ENCODE results near the gene PDCD2L. TPM values are rescaled to one million over a fixed set of nuclear protein-coding genes. Genes with fewer than 3 reads are reported as not detected.

The PDCD2L gene
- polyA plus RNA-seq, 4 donors, result 3.1 to 12.0 (median 6.8) TPM

DNA sequence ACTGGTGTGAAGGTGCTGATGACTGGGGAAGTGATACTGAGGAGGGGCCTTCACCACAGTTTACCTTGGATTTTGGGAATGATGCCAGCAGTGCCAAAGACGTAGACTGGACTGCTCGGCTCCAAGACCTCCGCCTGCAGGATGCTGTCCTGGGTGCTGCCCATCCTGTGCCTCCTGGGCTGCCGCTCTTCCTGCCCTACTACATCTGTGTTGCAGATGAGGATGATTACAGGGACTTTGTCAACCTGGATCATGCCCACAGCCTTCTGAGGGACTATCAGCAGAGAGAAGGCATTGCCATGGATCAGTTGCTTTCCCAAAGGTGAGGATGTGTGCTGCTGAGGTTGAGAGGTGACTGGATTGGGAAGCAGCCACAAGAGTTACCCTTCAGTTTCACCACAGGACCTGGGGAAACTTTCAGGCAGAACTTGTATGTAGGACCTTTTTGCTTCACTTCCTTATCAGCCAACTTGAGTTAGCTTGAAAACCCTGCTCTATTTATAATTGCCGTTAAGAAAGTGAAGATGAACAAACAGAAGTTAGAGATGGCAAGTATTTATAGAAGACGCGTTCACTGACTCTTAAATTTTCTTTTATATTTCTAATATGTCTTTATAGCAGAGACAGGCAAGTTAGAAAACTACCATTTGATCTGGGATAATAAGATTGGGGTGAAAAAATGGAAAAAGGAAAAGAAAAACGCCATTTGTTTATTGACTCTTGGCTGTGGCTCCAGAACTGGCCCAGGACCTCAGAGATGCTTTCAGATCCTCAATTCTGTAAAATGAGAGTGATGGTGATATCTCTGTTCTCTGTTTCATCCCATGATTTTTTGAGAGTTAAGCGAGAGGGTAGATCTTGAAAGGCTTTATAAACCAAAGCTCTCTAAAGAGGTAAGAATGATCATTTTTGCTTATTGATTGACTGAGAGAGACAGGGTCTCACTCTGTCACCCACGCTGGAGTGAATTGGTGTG, 5.3 kb downstream of the PDCD2L start:
- DNase-seq (no peak), FAIRE-seq (no peak)
- no peak overlapping the region for H3K4me3 ChIP-seq (ENCODE audit: low read depth in 1 of 3, low read length in 3 of 3)
- H3K27ac ChIP-seq (ENCODE audit: low read depth in 1 of 3, low read length in 2 of 3), result no peak overlapping the region
- H3K36me3 ChIP-seq (ENCODE audit: control insufficient read depth in 3 of 3, insufficient read depth in 2 of 3, low read depth in 1 of 3, low read length in 3 of 3), result peaks cover 2 to 29% (median 2%) of the 10 kb centered on the region in 3 donors
- H3K27me3 ChIP-seq (ENCODE audit: control insufficient read depth in 3 of 3, insufficient read depth in 3 of 3, low read length in 3 of 3), result no peaks in the 10 kb centered on the region
- H3K4me1 ChIP-seq (ENCODE audit: control insufficient read depth in 3 of 3, insufficient read depth in 2 of 3, low read depth in 1 of 3, low read length in 2 of 3), result no peaks in the 10 kb centered on the region
- H3K9me3 ChIP-seq (ENCODE audit: control insufficient read depth in 2 of 2, insufficient read depth in 1 of 2, low read depth in 1 of 2, low read length in 1 of 2), result no peaks in the 10 kb centered on the region
- 87 to 89% (median 88%) methylated on average over 10 of the region's 10 CpGs for WGBS, 3 donors

DNA sequence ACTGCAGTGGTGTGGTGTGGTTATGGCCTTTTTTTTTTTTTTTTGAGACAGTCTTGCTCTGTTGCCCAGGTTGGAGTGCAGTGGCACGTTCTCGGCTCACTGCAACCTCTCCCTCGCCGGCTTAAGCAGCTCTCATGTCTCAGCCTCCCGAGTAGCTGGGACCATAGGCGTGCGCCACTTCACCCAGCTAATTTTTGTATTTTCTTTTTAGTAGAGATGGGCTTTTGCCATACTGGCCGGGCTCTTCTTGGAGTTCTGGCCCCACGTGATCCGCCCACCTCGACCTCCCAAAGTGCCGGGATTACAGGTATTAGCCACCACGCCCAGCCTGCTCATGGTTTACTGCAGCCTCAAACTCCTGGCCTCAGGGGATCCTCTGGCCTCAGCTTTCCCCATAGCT, 7.0 kb downstream of the PDCD2L start:
- no peak for FAIRE-seq
- no peak for DNase-seq
- WGBS, 3 donors, result 97 to 99% (median 98%) methylated on average over 13 of the region's 13 CpGs
- no peaks in the 10 kb centered on the region for H3K27me3 ChIP-seq (ENCODE audit: control insufficient read depth in 3 of 3, insufficient read depth in 3 of 3, low read length in 3 of 3)
- H3K36me3 ChIP-seq (ENCODE audit: control insufficient read depth in 3 of 3, insufficient read depth in 2 of 3, low read depth in 1 of 3, low read length in 3 of 3), result peaks cover 2 to 43% (median 2%) of the 10 kb centered on the region in 3 donors
- H3K9me3 ChIP-seq (ENCODE audit: control insufficient read depth in 2 of 2, insufficient read depth in 1 of 2, low read depth in 1 of 2, low read length in 1 of 2), result no peaks in the 10 kb centered on the region
- H3K4me3 ChIP-seq (ENCODE audit: low read depth in 1 of 3, low read length in 3 of 3), result no peak overlapping the region
- H3K4me1 ChIP-seq (ENCODE audit: control insufficient read depth in 3 of 3, insufficient read depth in 2 of 3, low read depth in 1 of 3, low read length in 2 of 3), result no peaks in the 10 kb centered on the region
- H3K27ac ChIP-seq (ENCODE audit: low read depth in 1 of 3, low read length in 2 of 3), result no peak overlapping the region

GRCh38 chr19:34416021-34416545, 11.9 kb downstream of the PDCD2L start:
- Histone ChIP-seq H3K4me1 (ENCODE audit: control insufficient read depth in 3 of 3, insufficient read depth in 2 of 3, low read depth in 1 of 3, low read length in 2 of 3) (no peaks in the 10 kb centered on the region), H3K27me3 (ENCODE audit: control insufficient read depth in 3 of 3, insufficient read depth in 3 of 3, low read length in 3 of 3) (no peaks in the 10 kb centered on the region), H3K27ac (ENCODE audit: low read depth in 1 of 3, low read length in 2 of 3) (no peak overlapping the region), H3K9me3 (ENCODE audit: control insufficient read depth in 2 of 2, insufficient read depth in 1 of 2, low read depth in 1 of 2, low read length in 1 of 2) (no peaks in the 10 kb centered on the region), H3K4me3 (ENCODE audit: low read depth in 1 of 3, low read length in 3 of 3) (no peak overlapping the region), H3K36me3 (ENCODE audit: control insufficient read depth in 3 of 3, insufficient read depth in 2 of 3, low read depth in 1 of 3, low read length in 3 of 3) (peaks cover 0 to 34% (median 2%) of the 10 kb centered on the region in 3 donors)
- no peak for DNase-seq
- FAIRE-seq, result no peak
- 90 to 97% (median 92%) methylated on average over 7 of the region's 7 CpGs for WGBS, 3 donors

- Histone ChIP-seq H3K4me1 (ENCODE audit: control insufficient read depth in 3 of 3, insufficient read depth in 2 of 3, low read depth in 1 of 3, low read length in 2 of 3) (no peaks in the 10 kb centered on the region), H3K4me3 (ENCODE audit: low read depth in 1 of 3, low read length in 3 of 3) (no peak overlapping the region), H3K27ac (ENCODE audit: low read depth in 1 of 3, low read length in 2 of 3) (no peak overlapping the region), H3K9me3 (ENCODE audit: control insufficient read depth in 2 of 2, insufficient read depth in 1 of 2, low read depth in 1 of 2, low read length in 1 of 2) (no peaks in the 10 kb centered on the region), H3K36me3 (ENCODE audit: control insufficient read depth in 3 of 3, insufficient read depth in 2 of 3, low read depth in 1 of 3, low read length in 3 of 3) (peaks cover 0 to 30% (median 0%) of the 10 kb centered on the region in 3 donors), H3K27me3 (ENCODE audit: control insufficient read depth in 3 of 3, insufficient read depth in 3 of 3, low read length in 3 of 3) (no peaks in the 10 kb centered on the region)
- WGBS, 3 donors, result 97 to 98% (median 98%) methylated on average over 4 of the region's 4 CpGs
- DNase-seq (no peak), FAIRE-seq (no peak)
Observed at GRCh38 chr19:34418300-34418699, 14.1 kb downstream of the PDCD2L start.

- H3K36me3 ChIP-seq (ENCODE audit: control insufficient read depth in 3 of 3, insufficient read depth in 2 of 3, low read depth in 1 of 3, low read length in 3 of 3), result peaks cover 0 to 17% (median 0%) of the 10 kb centered on the region in 3 donors
- H3K27ac ChIP-seq (ENCODE audit: low read depth in 1 of 3, low read length in 2 of 3), result no peak overlapping the region
- H3K9me3 ChIP-seq (ENCODE audit: control insufficient read depth in 2 of 2, insufficient read depth in 1 of 2, low read depth in 1 of 2, low read length in 1 of 2), result no peaks in the 10 kb centered on the region
- no peaks in the 10 kb centered on the region for H3K27me3 ChIP-seq (ENCODE audit: control insufficient read depth in 3 of 3, insufficient read depth in 3 of 3, low read length in 3 of 3)
- DNase-seq (no peak), FAIRE-seq (no peak)
- no peak overlapping the region for H3K4me3 ChIP-seq (ENCODE audit: low read depth in 1 of 3, low read length in 3 of 3)
- 89 to 92% (median 90%) methylated on average over 8 of the region's 8 CpGs for WGBS, 3 donors
- peaks cover 0 to 12% (median 8%) of the 10 kb centered on the region in 3 donors for H3K4me1 ChIP-seq (ENCODE audit: control insufficient read depth in 3 of 3, insufficient read depth in 2 of 3, low read depth in 1 of 3, low read length in 2 of 3)
Observed at GRCh38 chr19:34426096-34426661, 22.0 kb downstream of the PDCD2L start.

- DNase-seq, result peak; percentile 37 to 71
- 0% methylated on average over 48 to 68 of the region's 68 CpGs for WGBS, 3 donors
Observed at GRCh38 chr19:34428549-34429285, 24.5 kb downstream of the PDCD2L start.

DNA sequence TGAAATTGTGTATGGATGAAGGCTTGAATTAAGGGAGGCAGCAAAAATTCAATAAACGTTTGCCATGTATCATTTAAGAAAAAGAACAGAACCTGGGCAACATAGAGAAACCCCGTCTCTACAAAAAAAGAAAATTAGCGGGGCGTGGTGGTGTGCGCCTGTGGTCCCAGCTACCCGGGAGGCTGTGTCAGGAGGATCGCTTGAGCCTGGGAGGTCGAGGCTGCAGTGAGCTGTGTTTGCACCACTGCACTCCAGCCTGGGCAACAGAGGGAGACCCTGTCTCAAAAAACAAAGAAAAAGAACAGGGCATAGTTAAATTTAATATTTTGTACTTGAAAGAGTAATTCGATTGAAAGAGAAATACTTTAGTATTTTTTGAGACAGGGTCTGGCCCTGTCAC, 25.4 kb downstream of the PDCD2L start:
- 54 to 67% (median 67%) methylated on average over 9 of the region's 9 CpGs for WGBS, 3 donors
- Histone ChIP-seq H3K9me3 (ENCODE audit: control insufficient read depth in 2 of 2, insufficient read depth in 1 of 2, low read depth in 1 of 2, low read length in 1 of 2) (no peaks in the 10 kb centered on the region), H3K4me1 (ENCODE audit: control insufficient read depth in 3 of 3, insufficient read depth in 2 of 3, low read depth in 1 of 3, low read length in 2 of 3) (peaks cover 0 to 13% (median 8%) of the 10 kb centered on the region in 3 donors), H3K27me3 (ENCODE audit: control insufficient read depth in 3 of 3, insufficient read depth in 3 of 3, low read length in 3 of 3) (no peaks in the 10 kb centered on the region), H3K4me3 (ENCODE audit: low read depth in 1 of 3, low read length in 3 of 3) (peak overlapping the region in 1 of 3 donors; percentile 77), H3K36me3 (ENCODE audit: control insufficient read depth in 3 of 3, insufficient read depth in 2 of 3, low read depth in 1 of 3, low read length in 3 of 3) (peaks cover 0 to 23% (median 4%) of the 10 kb centered on the region in 3 donors), H3K27ac (ENCODE audit: low read depth in 1 of 3, low read length in 2 of 3) (peak overlapping the region in 1 of 3 donors; percentile 10)
- FAIRE-seq (no peak), DNase-seq (no peak)

More at GRCh38 chr19:34428549-34429285, 24.5 kb downstream of the PDCD2L start:
- FAIRE-seq, result no peak
- Histone ChIP-seq H3K4me1 (ENCODE audit: control insufficient read depth in 3 of 3, insufficient read depth in 2 of 3, low read depth in 1 of 3, low read length in 2 of 3) (peaks cover 0 to 13% (median 8%) of the 10 kb centered on the region in 3 donors), H3K36me3 (ENCODE audit: control insufficient read depth in 3 of 3, insufficient read depth in 2 of 3, low read depth in 1 of 3, low read length in 3 of 3) (peaks cover 0 to 20% (median 0%) of the 10 kb centered on the region in 3 donors), H3K4me3 (ENCODE audit: low read depth in 1 of 3, low read length in 3 of 3) (peak overlapping the region; percentile 77 to 96 (median 96)), H3K27me3 (ENCODE audit: control insufficient read depth in 3 of 3, insufficient read depth in 3 of 3, low read length in 3 of 3) (no peaks in the 10 kb centered on the region), H3K27ac (ENCODE audit: low read depth in 1 of 3, low read length in 2 of 3) (peak overlapping the region; percentile 28 to 89 (median 68)), H3K9me3 (ENCODE audit: control insufficient read depth in 2 of 2, insufficient read depth in 1 of 2, low read depth in 1 of 2, low read length in 1 of 2) (no peaks in the 10 kb centered on the region)

Measured in small intestine (tissue), 7 donors.